CD14-positive monocyte (primary cell): Measurements from ENCODE around the gene RALB. TPM values are rescaled to one million over a fixed set of nuclear protein-coding genes. Genes with fewer than 3 reads are reported as not detected.

Source experiments
- DNase-seq, 3 donors: peaks; one replicate each; pipeline ENCODE4 v3.0.0-alpha.2; 2011 to 2022
- H2AFZ ChIP-seq: 2 replicates; pipeline ENCODE4 v1.6.0; 2012; ENCODE audit warnings: mild to moderate bottlenecking, low read depth, low read length, inconsistent platforms; ENCODE audit not compliant: insufficient read depth, poor library complexity, severe bottlenecking
- H3K27ac ChIP-seq, 2 donors: 1 replicate in 1 of 2; 2 replicates in 1 of 2; pipeline ENCODE4 v1.5.1; 2012 to 2013; ENCODE audit warnings: low read length in 2 of 2, control low read depth in 1 of 2, inconsistent platforms in 1 of 2, low read depth in 1 of 2, mild to moderate bottlenecking in 1 of 2
- H3K27me3 ChIP-seq, 2 donors: one replicate each; pipeline versions ENCODE4 v1.6.0 to v1.6.1; 2011 to 2013; ENCODE audit warnings: low read length in 2 of 2; ENCODE audit not compliant: control insufficient read depth in 2 of 2, insufficient read depth in 2 of 2
- H3K36me3 ChIP-seq, 2 donors: replicated peaks in 1 of 2; 1 replicate in 1 of 2; 2 replicates in 1 of 2; pipeline versions ENCODE4 v1.5.1 to v1.6.1; 2012 to 2013; ENCODE audit warnings: low read length in 2 of 2, control low read depth in 1 of 2, inconsistent platforms in 1 of 2, mild to moderate bottlenecking in 1 of 2; ENCODE audit not compliant: insufficient read depth in 2 of 2, control insufficient read depth in 1 of 2
- H3K4me1 ChIP-seq, 2 donors: 1 replicate in 1 of 2; 2 replicates in 1 of 2; pipeline versions ENCODE4 v1.5.1 to v1.6.1; 2012 to 2013; ENCODE audit warnings: low read length in 2 of 2, control low read depth in 1 of 2, inconsistent platforms in 1 of 2, mild to moderate bottlenecking in 1 of 2, moderate library complexity in 1 of 2; ENCODE audit not compliant: insufficient read depth in 2 of 2, control insufficient read depth in 1 of 2
- H3K4me2 ChIP-seq: replicated peaks from 2 replicates; pipeline ENCODE3; 2012; ENCODE audit warnings: low read length, moderate library complexity, mild to moderate bottlenecking; ENCODE audit not compliant: poor library complexity, severe bottlenecking; ENCODE audit errors: extremely low read depth
- H3K4me3 ChIP-seq, 3 experiments: fragments of 200-600 bp in 1 of 3; sonication (generic) in 1 of 3; replicated peaks in 1 of 3; 1 replicate in 2 of 3; 2 replicates in 1 of 3; pipeline ENCODE4 v1.5.1; 2011 to 2013; ENCODE audit warnings: low read length in 3 of 3, mild to moderate bottlenecking in 3 of 3, control low read depth in 2 of 3, low read depth in 2 of 3, inconsistent platforms in 1 of 3, moderate library complexity in 1 of 3
- H3K79me2 ChIP-seq: 2 replicates; pipeline ENCODE4 v1.6.0; 2012; ENCODE audit warnings: mild to moderate bottlenecking, control low read depth, inconsistent platforms, low read length, moderate library complexity; ENCODE audit not compliant: insufficient read depth
- H3K9ac ChIP-seq: 2 replicates; pipeline ENCODE4 v1.6.0; 2017; ENCODE audit warnings: low read length, mild to moderate bottlenecking; ENCODE audit not compliant: insufficient read depth, poor library complexity, severe bottlenecking
- H3K9me3 ChIP-seq, 2 donors: replicated peaks in 1 of 2; 1 replicate in 1 of 2; 2 replicates in 1 of 2; pipeline versions ENCODE4 v1.5.1 to v1.6.1; 2012 to 2013; ENCODE audit warnings: low read length in 2 of 2, control low read depth in 1 of 2; ENCODE audit not compliant: control insufficient read depth in 1 of 2, insufficient read depth in 1 of 2
- H4K20me1 ChIP-seq: 2 replicates; pipeline ENCODE4 v1.6.0; 2012; ENCODE audit warnings: mild to moderate bottlenecking, low read length, control low read depth, moderate library complexity; ENCODE audit not compliant: insufficient read depth
- H3K27ac Mint-ChIP-seq, 7 donors: one replicate each; pipeline ENCODE4 v1.8.0; 2020; ENCODE audit warnings: mild to moderate bottlenecking in 7 of 7, mixed read lengths in 7 of 7, moderate library complexity in 6 of 7, inconsistent platforms in 2 of 7
- H3K27me3 Mint-ChIP-seq, 3 donors: one replicate each; pipeline ENCODE4 v1.8.0; 2021 to 2022; ENCODE audit warnings: low read depth in 3 of 3, mild to moderate bottlenecking in 3 of 3, mixed read lengths in 3 of 3, moderate library complexity in 3 of 3, inconsistent platforms in 1 of 3
- H3K36me3 Mint-ChIP-seq, 2 donors: one replicate each; pipeline ENCODE4 v1.8.0; 2020; ENCODE audit warnings: mixed read lengths in 2 of 2, inconsistent platforms in 1 of 2, mild to moderate bottlenecking in 1 of 2
- H3K4me1 Mint-ChIP-seq: one replicate; pipeline ENCODE4 v1.8.0; 2020; ENCODE audit warnings: mild to moderate bottlenecking, mixed read lengths
- H3K4me3 Mint-ChIP-seq, 2 donors: one replicate each; pipeline ENCODE4 v1.8.0; 2020; ENCODE audit warnings: mild to moderate bottlenecking in 2 of 2, mixed read lengths in 2 of 2, moderate library complexity in 1 of 2
- H3K9me3 Mint-ChIP-seq, 7 donors: one replicate each; pipeline ENCODE4 v1.8.0; 2020 to 2022; ENCODE audit warnings: mixed read lengths in 7 of 7, mild to moderate bottlenecking in 6 of 7, moderate library complexity in 6 of 7, inconsistent platforms in 2 of 7
- CTCF ChIP-seq: fragments of 200-600 bp; IDR thresholded peaks from one replicate; pipeline ENCODE4 v1.8.0; 2022; ENCODE audit warnings: antibody characterized with exemption, mild to moderate bottlenecking
- WGBS: methylation state at CpG from one replicate; pipeline ENCODE4 v1.1.5; 2013; ENCODE audit warnings: missing lambda C conversion rate; ENCODE audit not compliant: insufficient coverage; 5-methylcytosine and 5-hydroxymethylcytosine counted together
- intact Hi-C, 2 donors: fragments of 100-400 bp; cut with micrococcal nuclease; formaldehyde crosslinking; loops; one replicate each; pipeline versions ENCODE4 v1.15.0 to v1.15.1; 2023
- polyA plus RNA-seq, 3 donors: library from polyadenylated mRNA; depleted of rRNA in 1 of 3; unstranded in 2 of 3; stranded (reverse) in 1 of 3; fragments of 300-500 nt in 2 of 3; fragments of >200 nt in 1 of 3; fragmentation: Illumina TruSeq in 2 of 3; gene quantifications; 1 replicate in 2 of 3; 2 replicates in 1 of 3; pipeline ENCODE4 v1.2.3, GENCODE V29; 2012 to 2021

The RALB gene
- polyA plus RNA-seq, 3 donors: 57.2 to 163 (median 139) TPM

- Mint-ChIP-seq H3K9me3 (peaks cover 0 to 3% (median 0%) of the 10 kb centered on the region in 7 donors), H3K4me1 (peaks cover 30% of the 10 kb centered on the region), H3K27ac (peak overlapping the region in 1 of 7 donors; percentile 18), H3K36me3 (no peaks in the 10 kb centered on the region), H3K27me3 (peaks cover 6 to 13% (median 7%) of the 10 kb centered on the region in 3 donors), H3K4me3 (no peak overlapping the region)
- no peaks in the 10 kb centered on the region for H3K36me3 ChIP-seq
- no peak for TF ChIP-seq CTCF
- H4K20me1 ChIP-seq: no peaks in the 10 kb centered on the region
- no peak overlapping the region for H3K4me3 ChIP-seq
- no peaks in the 10 kb centered on the region for H3K79me2 ChIP-seq
- H3K9ac ChIP-seq: no peak overlapping the region
- no peak overlapping the region for H2AFZ ChIP-seq
- peaks cover 27 to 28% of the 10 kb centered on the region in 2 donors for H3K4me1 ChIP-seq
- 91% methylated on average over 8 of the region's 8 CpGs for WGBS
- no peaks in the 10 kb centered on the region for H3K9me3 ChIP-seq
- no peak for DNase-seq
- intact Hi-C loops: no loop called here
- H3K27me3 ChIP-seq: peaks cover 0 to 6% of the 10 kb centered on the region in 2 donors
- no peak overlapping the region for H3K27ac ChIP-seq
- no peak overlapping the region for H3K4me2 ChIP-seq
Measured at GRCh38 chr2:120336749-120337148, 84.1 kb downstream of the RALB start.

GRCh38 chr2:120338015-120338414 is 85.4 kb downstream of the RALB start:
- Histone ChIP-seq H3K9me3 (peaks cover 0 to 9% of the 10 kb centered on the region in 2 donors), H3K9ac (no peak overlapping the region), H3K79me2 (no peaks in the 10 kb centered on the region), H4K20me1 (no peaks in the 10 kb centered on the region), H3K27me3 (peaks cover 10 to 19% of the 10 kb centered on the region in 2 donors), H3K4me1 (peaks cover 33 to 36% of the 10 kb centered on the region in 2 donors), H3K27ac (peak overlapping the region in 1 of 2 donors; percentile 45), H3K4me2 (no peak overlapping the region), H3K36me3 (no peaks in the 10 kb centered on the region), H3K4me3 (no peak overlapping the region), H2AFZ (no peak overlapping the region)
- Mint-ChIP-seq H3K27me3 (peaks cover 16 to 24% (median 16%) of the 10 kb centered on the region in 3 donors), H3K4me3 (peak overlapping the region in 1 of 2 donors; percentile 42), H3K36me3 (peaks cover 4 to 6% of the 10 kb centered on the region in 2 donors), H3K9me3 (peaks cover 0 to 10% (median 2%) of the 10 kb centered on the region in 7 donors), H3K27ac (peak overlapping the region in 6 of 7 donors; percentile 49 to 88 (median 78)), H3K4me1 (peaks cover 36% of the 10 kb centered on the region)
- intact Hi-C loops: no loop called here
- DNase-seq: peak; percentile 78 to 94 (median 90)
- WGBS: no CpG with 5 or more reads among the region's 1 CpG
- TF ChIP-seq CTCF: no peak
